ENCODE results near the gene ASAP3. TPM values are rescaled to one million over a fixed set of nuclear protein-coding genes. Genes with fewer than 3 reads are reported as not detected.

ASAP3 gene
- total RNA-seq, 2 experiments from 2014 or later = 0.81 to 1.2 TPM

GRCh38 chr1:23477359-23478144 is 6.4 kb downstream of the ASAP3 start:
- CTCF ChIA-PET = no interaction called here
- no peak overlapping the region for H3K4me3 Mint-ChIP-seq

GRCh38 chr1:23475641-23476040 is 8.3 kb downstream of the ASAP3 start:
- ChIA-PET CTCF (no interaction called here), POLR2A (no interaction called here)
- no peaks in the 10 kb centered on the region for H3K4me1 ChIP-seq (ENCODE audit: insufficient read depth, low read length)
- H3K36me3 ChIP-seq (ENCODE audit: insufficient read depth, low read length) = no peaks in the 10 kb centered on the region
- H3K27ac ChIP-seq (ENCODE audit: low read depth in 1 of 2, low read length in 2 of 2) = no peak overlapping the region
- TF ChIP-seq, protein P1, sequence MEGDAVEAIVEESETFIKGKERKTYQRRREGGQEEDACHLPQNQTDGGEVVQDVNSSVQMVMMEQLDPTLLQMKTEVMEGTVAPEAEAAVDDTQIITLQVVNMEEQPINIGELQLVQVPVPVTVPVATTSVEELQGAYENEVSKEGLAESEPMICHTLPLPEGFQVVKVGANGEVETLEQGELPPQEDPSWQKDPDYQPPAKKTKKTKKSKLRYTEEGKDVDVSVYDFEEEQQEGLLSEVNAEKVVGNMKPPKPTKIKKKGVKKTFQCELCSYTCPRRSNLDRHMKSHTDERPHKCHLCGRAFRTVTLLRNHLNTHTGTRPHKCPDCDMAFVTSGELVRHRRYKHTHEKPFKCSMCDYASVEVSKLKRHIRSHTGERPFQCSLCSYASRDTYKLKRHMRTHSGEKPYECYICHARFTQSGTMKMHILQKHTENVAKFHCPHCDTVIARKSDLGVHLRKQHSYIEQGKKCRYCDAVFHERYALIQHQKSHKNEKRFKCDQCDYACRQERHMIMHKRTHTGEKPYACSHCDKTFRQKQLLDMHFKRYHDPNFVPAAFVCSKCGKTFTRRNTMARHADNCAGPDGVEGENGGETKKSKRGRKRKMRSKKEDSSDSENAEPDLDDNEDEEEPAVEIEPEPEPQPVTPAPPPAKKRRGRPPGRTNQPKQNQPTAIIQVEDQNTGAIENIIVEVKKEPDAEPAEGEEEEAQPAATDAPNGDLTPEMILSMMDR (IDR thresholded peaks at IDR 0.05) = no peak
- H3K27me3 ChIP-seq (ENCODE audit: control insufficient read depth in 1 of 2, insufficient read depth in 2 of 2, low read length in 2 of 2) = peaks cover under 1 to 11% of the 10 kb centered on the region in 2 experiments
- no peaks in the 10 kb centered on the region for H3K36me3 Mint-ChIP-seq (ENCODE audit: low read depth)
- intact Hi-C loops (cut with DNase I, micrococcal nuclease) = no loop called here
- no peak for DNase-seq
- H3K4me3 Mint-ChIP-seq = no peak overlapping the region
- H3K27me3 Mint-ChIP-seq = peaks cover 12% of the 10 kb centered on the region
- no peak for ATAC-seq (ENCODE audit: poor library complexity)
- H3K4me3 ChIP-seq (ENCODE audit: low read length) = no peak overlapping the region
- H3K9me3 Mint-ChIP-seq = no peaks in the 10 kb centered on the region
- no peaks in the 10 kb centered on the region for H3K9me3 ChIP-seq (ENCODE audit: control insufficient read depth in 1 of 2, insufficient read depth in 1 of 2, low read length in 2 of 2)
- H3K27ac Mint-ChIP-seq = no peak overlapping the region
- no peaks in the 10 kb centered on the region for H3K4me1 Mint-ChIP-seq (ENCODE audit: low read depth)

More at GRCh38 chr1:23477359-23478144, 6.4 kb downstream of the ASAP3 start:
- Mint-ChIP-seq H3K27me3 (peaks cover 24% of the 10 kb centered on the region), H3K27ac (no peak overlapping the region), H3K36me3 (ENCODE audit: low read depth) (no peaks in the 10 kb centered on the region), H3K9me3 (no peaks in the 10 kb centered on the region), H3K4me1 (ENCODE audit: low read depth) (no peaks in the 10 kb centered on the region)
- no peak overlapping the region for H3K27ac ChIP-seq (ENCODE audit: low read depth in 1 of 2, low read length in 2 of 2)
- ATAC-seq (ENCODE audit: poor library complexity) (no peak), DNase-seq (no peak)
- no peaks in the 10 kb centered on the region for H3K4me1 ChIP-seq (ENCODE audit: insufficient read depth, low read length)
- TF ChIP-seq, protein P1 (IDR thresholded peaks at IDR 0.05) = no peak
- intact Hi-C loops (cut with DNase I, micrococcal nuclease) = no loop called here
- POLR2A ChIA-PET = no interaction called here
- no peak overlapping the region for H3K4me3 ChIP-seq (ENCODE audit: low read length)
- H3K27me3 ChIP-seq (ENCODE audit: control insufficient read depth in 1 of 2, insufficient read depth in 2 of 2, low read length in 2 of 2) = peaks cover 17 to 23% of the 10 kb centered on the region in 2 experiments
- no peaks in the 10 kb centered on the region for H3K36me3 ChIP-seq (ENCODE audit: insufficient read depth, low read length)
- H3K9me3 ChIP-seq (ENCODE audit: control insufficient read depth in 1 of 2, insufficient read depth in 1 of 2, low read length in 2 of 2) = no peaks in the 10 kb centered on the region

- Histone ChIP-seq H3K4me1 (ENCODE audit: insufficient read depth, low read length) (no peaks in the 10 kb centered on the region), H3K27me3 (ENCODE audit: control insufficient read depth in 1 of 2, insufficient read depth in 2 of 2, low read length in 2 of 2) (peaks cover 0 to 6% of the 10 kb centered on the region in 2 experiments), H3K4me3 (ENCODE audit: low read length) (no peak overlapping the region), H3K9me3 (ENCODE audit: control insufficient read depth in 1 of 2, insufficient read depth in 1 of 2, low read length in 2 of 2) (no peaks in the 10 kb centered on the region), H3K36me3 (ENCODE audit: insufficient read depth, low read length) (no peaks in the 10 kb centered on the region), H3K27ac (ENCODE audit: low read depth in 1 of 2, low read length in 2 of 2) (no peak overlapping the region)
- ATAC-seq (ENCODE audit: poor library complexity) = no peak
- ChIA-PET POLR2A (no interaction called here), CTCF (no interaction called here)
- H3K27ac Mint-ChIP-seq = no peak overlapping the region
- no peaks in the 10 kb centered on the region for H3K9me3 Mint-ChIP-seq
- intact Hi-C loops (cut with DNase I, micrococcal nuclease) = no loop called here
- TF ChIP-seq, protein P1 (IDR thresholded peaks at IDR 0.05) = no peak
- no peaks in the 10 kb centered on the region for H3K36me3 Mint-ChIP-seq (ENCODE audit: low read depth)
- H3K27me3 Mint-ChIP-seq = peaks cover 12% of the 10 kb centered on the region
- DNase-seq = no peak
- no peak overlapping the region for H3K4me3 Mint-ChIP-seq
- no peaks in the 10 kb centered on the region for H3K4me1 Mint-ChIP-seq (ENCODE audit: low read depth)
These were observed 8.8 kb downstream of the ASAP3 start for GRCh38 chr1:23475134-23475628.

Measured in CD4-positive, alpha-beta T cell (primary cell).